T-cell (primary cell): ENCODE results near the gene RAB20. TPM values are rescaled to one million over a fixed set of nuclear protein-coding genes. Genes with fewer than 3 reads are reported as not detected.

Source experiments
- ATAC-seq, 4 experiments: fragments of 200-7000 bp in 3 of 4; fragments of 150-1000 bp in 1 of 4; cut with Tn5 transposase; replicated peaks in 1 of 4; 1 replicate in 3 of 4; 2 replicates in 1 of 4; pipeline ENCODE4 v1.10.0; 2021; ENCODE audit warnings: moderate library complexity in 3 of 4, mild to moderate bottlenecking in 2 of 4, moderate number of reproducible peaks in 1 of 4
- CTCF ChIA-PET, 2 donors: fragments of 300-600 bp; sonication (Branson Sonifier 250); formaldehyde crosslinking; loops; one replicate each; lab custom pipeline; 2022; ENCODE audit warnings: antibody characterized with exemption in 2 of 2; lab: Charles Lee
- POLR2A ChIA-PET, 2 donors: fragments of 300-600 bp; sonication (Branson Sonifier 250); formaldehyde crosslinking; loops; one replicate each; lab custom pipeline; 2022; ENCODE audit warnings: antibody characterized with exemption in 2 of 2; lab: Charles Lee
- DNase-seq, 35 experiments: peaks; one replicate each; pipeline versions ENCODE4 v3.0.0 to v3.0.0-alpha.2; 2013 to 2023
- H3K27ac ChIP-seq: one replicate; pipeline ENCODE4 v1.5.1; 2013; ENCODE audit warnings: low read length
- H3K27me3 ChIP-seq, 2 experiments: replicated peaks in 1 of 2; 1 replicate in 1 of 2; 2 replicates in 1 of 2; pipeline versions ENCODE4 v1.6.1 to v1.7.0; 2013; ENCODE audit warnings: low read length in 1 of 2, mixed read lengths in 1 of 2; ENCODE audit not compliant: control insufficient read depth in 2 of 2, insufficient read depth in 2 of 2; ENCODE audit errors: extremely low read depth in 1 of 2
- H3K36me3 ChIP-seq, 2 donors: 1 replicate in 1 of 2; 2 replicates in 1 of 2; pipeline versions ENCODE4 v1.6.1 to v1.7.0; 2013; ENCODE audit warnings: low read length in 1 of 2; ENCODE audit not compliant: control insufficient read depth in 2 of 2, insufficient read depth in 1 of 2; ENCODE audit errors: extremely low read depth in 1 of 2
- H3K4me1 ChIP-seq, 2 experiments: 1 replicate in 1 of 2; 2 replicates in 1 of 2; pipeline versions ENCODE4 v1.6.1 to v1.7.0; 2013; ENCODE audit warnings: low read length in 2 of 2, mixed read lengths in 1 of 2; ENCODE audit not compliant: insufficient read depth in 2 of 2, control insufficient read depth in 1 of 2; ENCODE audit errors: extremely low read depth in 1 of 2
- H3K4me3 ChIP-seq, 2 donors: 1 replicate in 1 of 2; 2 replicates in 1 of 2; pipeline versions ENCODE4 v1.5.1 to v1.7.0; 2013; ENCODE audit warnings: mild to moderate bottlenecking in 2 of 2, low read length in 1 of 2, moderate library complexity in 1 of 2; ENCODE audit not compliant: control insufficient read depth in 1 of 2; ENCODE audit errors: extremely low read depth in 1 of 2
- H3K9me3 ChIP-seq: 2 replicates; pipeline ENCODE4 v1.7.0; 2013
- H3K27ac Mint-ChIP-seq, 2 donors: one replicate each; pipeline ENCODE4 v1.8.0; 2020 to 2021; ENCODE audit warnings: mild to moderate bottlenecking in 2 of 2, mixed read lengths in 2 of 2
- H3K27me3 Mint-ChIP-seq, 2 donors: one replicate each; pipeline ENCODE4 v1.8.0; 2021 to 2022; ENCODE audit warnings: mixed read lengths in 2 of 2
- H3K36me3 Mint-ChIP-seq: one replicate; pipeline ENCODE4 v1.8.0; 2021; ENCODE audit warnings: mixed read lengths
- H3K4me1 Mint-ChIP-seq, 3 donors: one replicate each; pipeline ENCODE4 v1.8.0; 2020 to 2022; ENCODE audit warnings: mixed read lengths in 3 of 3, mild to moderate bottlenecking in 1 of 3
- H3K4me3 Mint-ChIP-seq, 3 donors: one replicate each; pipeline ENCODE4 v1.8.0; 2020 to 2022; ENCODE audit warnings: mild to moderate bottlenecking in 3 of 3, mixed read lengths in 3 of 3, moderate library complexity in 3 of 3
- H3K9me3 Mint-ChIP-seq, 3 donors: one replicate each; pipeline ENCODE4 v1.8.0; 2020 to 2022; ENCODE audit warnings: mixed read lengths in 3 of 3
- WGBS: methylation state at CpG from one replicate; pipeline ENCODE4 v1.1.5; 2013; ENCODE audit warnings: missing lambda C conversion rate; ENCODE audit not compliant: insufficient coverage; 5-methylcytosine and 5-hydroxymethylcytosine counted together
- total RNA-seq, 35 experiments: library from RNA in 6 of 35; stranded (reverse) in 6 of 35; fragments of 120-200 nt in 1 of 35; gene quantifications; one replicate each; pipeline versions ENCODE4 v1.2.1 to v1.2.4 and lab custom pipeline; 2013 to 2026

The RAB20 gene
- total RNA-seq, 5 donors from 2014 or later (not counting 1 experiment from before 2014, with no cell fraction given): 0.47 to 3.1 (median 2.1) TPM

GRCh38 chr13:110523838-110524540, 37.5 kb downstream of the RAB20 start:
- 91% methylated on average over 8 of the region's 17 CpGs for WGBS
- no peak overlapping the region for H3K27ac Mint-ChIP-seq
- no peaks in the 10 kb centered on the region for H3K27me3 Mint-ChIP-seq
- no peak for DNase-seq
- Histone ChIP-seq H3K27me3 (peaks cover 0 to 9% of the 10 kb centered on the region in 2 experiments), H3K4me3 (no peak overlapping the region), H3K4me1 (peaks cover 0 to 31% of the 10 kb centered on the region in 2 experiments), H3K36me3 (no peaks in the 10 kb centered on the region), H3K27ac (no peak overlapping the region), H3K9me3 (no peaks in the 10 kb centered on the region)
- ChIA-PET POLR2A (no interaction called here), CTCF (interaction anchor here in 1 of 2 donors (0.6 kb wide), 1 partner anchor 1375 kb away, joined by 3 read pairs; no protein-coding TSS in a partner anchor)
- H3K4me1 Mint-ChIP-seq: peaks cover 27 to 34% (median 28%) of the 10 kb centered on the region in 3 donors
- H3K36me3 Mint-ChIP-seq: no peaks in the 10 kb centered on the region
- H3K4me3 Mint-ChIP-seq: peak overlapping the region in 1 of 3 donors; percentile 57
- ATAC-seq: no peak
- H3K9me3 Mint-ChIP-seq: no peaks in the 10 kb centered on the region

GRCh38 chr13:110523180-110523579, 38.3 kb downstream of the RAB20 start:
- H3K4me3 ChIP-seq: no peak overlapping the region
- Mint-ChIP-seq H3K4me1 (peaks cover 27 to 34% (median 28%) of the 10 kb centered on the region in 3 donors), H3K9me3 (no peaks in the 10 kb centered on the region), H3K4me3 (no peak overlapping the region), H3K27me3 (no peaks in the 10 kb centered on the region), H3K36me3 (no peaks in the 10 kb centered on the region), H3K27ac (no peak overlapping the region)
- H3K27ac ChIP-seq: no peak overlapping the region
- H3K27me3 ChIP-seq: peaks cover 0 to 9% of the 10 kb centered on the region in 2 experiments
- ChIA-PET CTCF (no interaction called here), POLR2A (no interaction called here)
- peaks cover 0 to 31% of the 10 kb centered on the region in 2 experiments for H3K4me1 ChIP-seq
- no peaks in the 10 kb centered on the region for H3K9me3 ChIP-seq
- DNase-seq: no peak
- H3K36me3 ChIP-seq: no peaks in the 10 kb centered on the region
- no peak for ATAC-seq
- 59% methylated on average over 9 of the region's 9 CpGs for WGBS

- H3K9me3 ChIP-seq: no peaks in the 10 kb centered on the region
- DNase-seq (no peak), ATAC-seq (no peak)
- WGBS: 100% methylated on average over 2 of the region's 5 CpGs
- ChIA-PET POLR2A (no interaction called here), CTCF (interaction anchor here in 1 of 2 donors (0.7 kb wide), 1 partner anchor 20 kb away, joined by 6 read pairs; no protein-coding TSS in a partner anchor)
- H3K36me3 ChIP-seq: no peaks in the 10 kb centered on the region
- Mint-ChIP-seq H3K4me3 (no peak overlapping the region), H3K9me3 (no peaks in the 10 kb centered on the region), H3K27ac (no peak overlapping the region), H3K4me1 (peaks cover 27 to 34% (median 28%) of the 10 kb centered on the region in 3 donors), H3K27me3 (no peaks in the 10 kb centered on the region), H3K36me3 (no peaks in the 10 kb centered on the region)
- no peak overlapping the region for H3K27ac ChIP-seq
- peaks cover 0 to 13% of the 10 kb centered on the region in 2 experiments for H3K27me3 ChIP-seq
- no peak overlapping the region for H3K4me3 ChIP-seq
- peaks cover 0 to 31% of the 10 kb centered on the region in 2 experiments for H3K4me1 ChIP-seq
Observed at GRCh38 chr13:110522721-110523120, 38.8 kb downstream of the RAB20 start.

- WGBS: 71% methylated on average over 5 of the region's 7 CpGs
- POLR2A ChIA-PET: no interaction called here
- DNase-seq (no peak), ATAC-seq (no peak)
- peaks cover 0 to 13% of the 10 kb centered on the region in 2 experiments for H3K27me3 ChIP-seq
- no peaks in the 10 kb centered on the region for H3K36me3 ChIP-seq
- Mint-ChIP-seq H3K9me3 (no peaks in the 10 kb centered on the region), H3K36me3 (no peaks in the 10 kb centered on the region), H3K27me3 (peaks cover 0 to 2% of the 10 kb centered on the region in 2 donors), H3K27ac (no peak overlapping the region), H3K4me1 (peaks cover 27 to 34% (median 28%) of the 10 kb centered on the region in 3 donors), H3K4me3 (no peak overlapping the region)
- H3K4me1 ChIP-seq: peaks cover 0 to 31% of the 10 kb centered on the region in 2 experiments
- H3K4me3 ChIP-seq: no peak overlapping the region
- no peak overlapping the region for H3K27ac ChIP-seq
- no peaks in the 10 kb centered on the region for H3K9me3 ChIP-seq
- CTCF ChIA-PET: interaction anchor here (0.6 to 0.7 kb wide), 3 partner anchors 17 to 294 kb away, joined by 3 to 6 read pairs (median 3); no protein-coding TSS in a partner anchor
Observed at GRCh38 chr13:110521946-110522345, 39.6 kb downstream of the RAB20 start.

- ATAC-seq (no peak), DNase-seq (no peak)
- Histone ChIP-seq H3K36me3 (no peaks in the 10 kb centered on the region), H3K27ac (no peak overlapping the region), H3K4me3 (no peak overlapping the region), H3K27me3 (peaks cover 0 to 13% of the 10 kb centered on the region in 2 experiments), H3K9me3 (no peaks in the 10 kb centered on the region), H3K4me1 (peaks cover 0 to 27% of the 10 kb centered on the region in 2 experiments)
- 82% methylated on average over 2 of the region's 10 CpGs for WGBS
- no peak overlapping the region for H3K4me3 Mint-ChIP-seq
- H3K4me1 Mint-ChIP-seq: peaks cover 22 to 28% (median 23%) of the 10 kb centered on the region in 3 donors
- H3K36me3 Mint-ChIP-seq: no peaks in the 10 kb centered on the region
- H3K27me3 Mint-ChIP-seq: peaks cover 0 to 2% of the 10 kb centered on the region in 2 donors
- H3K27ac Mint-ChIP-seq: no peak overlapping the region
- no peaks in the 10 kb centered on the region for H3K9me3 Mint-ChIP-seq
- POLR2A ChIA-PET: no interaction called here
- CTCF ChIA-PET: interaction anchor here in 1 of 2 donors (0.6 kb wide), 1 partner anchor 294 kb away, joined by 3 read pairs; no protein-coding TSS in a partner anchor
Observed at GRCh38 chr13:110521296-110521680, 40.2 kb downstream of the RAB20 start.

- Histone ChIP-seq H3K4me3 (no peak overlapping the region), H3K36me3 (no peaks in the 10 kb centered on the region), H3K9me3 (no peaks in the 10 kb centered on the region), H3K27ac (no peak overlapping the region), H3K27me3 (peaks cover 0 to 8% of the 10 kb centered on the region in 2 experiments), H3K4me1 (peaks cover 0 to 21% of the 10 kb centered on the region in 2 experiments)
- WGBS: 57% methylated on average over 9 of the region's 16 CpGs
- H3K27ac Mint-ChIP-seq: no peak overlapping the region
- ATAC-seq (no peak), DNase-seq (peak in 1 of 35 experiments; percentile 7)
- no peak overlapping the region for H3K4me3 Mint-ChIP-seq
- H3K4me1 Mint-ChIP-seq: peaks cover 15 to 21% (median 17%) of the 10 kb centered on the region in 3 donors
- peaks cover 0 to 2% of the 10 kb centered on the region in 2 donors for H3K27me3 Mint-ChIP-seq
- no peaks in the 10 kb centered on the region for H3K9me3 Mint-ChIP-seq
- ChIA-PET CTCF (no interaction called here), POLR2A (no interaction called here)
- no peaks in the 10 kb centered on the region for H3K36me3 Mint-ChIP-seq
Observed at GRCh38 chr13:110520431-110521295, 40.9 kb downstream of the RAB20 start.
